ENCODE results near the gene PTPRZ1.

- no peak for TF ChIP-seq CTCF (tag by site-specific recombination; IDR thresholded peaks at IDR 0.05)
- no peak for TF ChIP-seq ZNF548 (tag by site-specific recombination; IDR thresholded peaks at IDR 0.05)
- no peak for TF ChIP-seq ZNF223 (tag by site-specific recombination; IDR thresholded peaks at IDR 0.05)
- no peak for TF ChIP-seq ZNF843 (tag by site-specific recombination; IDR thresholded peaks at IDR 0.05)
- no peak for TF ChIP-seq TCF7L2 (IDR thresholded peaks at IDR 0.05; ENCODE audit: borderline replicate concordance, low read depth, low read length)
- no peak for TF ChIP-seq ZNF138 (tag by site-specific recombination; IDR thresholded peaks at IDR 0.05; ENCODE audit: borderline replicate concordance)
- no peak for TF ChIP-seq ZBTB44 (tag by site-specific recombination; IDR thresholded peaks at IDR 0.05)
- no peak for TF ChIP-seq ZNF18 (tag by site-specific recombination; IDR thresholded peaks at IDR 0.05)
- TF ChIP-seq ZNF488 (tag by site-specific recombination; IDR thresholded peaks at IDR 0.05), result no peak
- no peak for TF ChIP-seq ZBTB1 (tag by site-specific recombination; IDR thresholded peaks at IDR 0.05)
- TF ChIP-seq ZNF350 (tag by site-specific recombination; IDR thresholded peaks at IDR 0.05), result no peak
- no peak for TF ChIP-seq ZNF513 (tag by site-specific recombination; IDR thresholded peaks at IDR 0.05)
- no peak for TF ChIP-seq ZNF791 (tag by site-specific recombination; IDR thresholded peaks at IDR 0.05)
- no peak for TF ChIP-seq GLIS1 (tag by site-specific recombination; IDR thresholded peaks at IDR 0.05)
Measured at GRCh38 chr7:121885166-121885920, 12.4 kb downstream of the PTPRZ1 start.
